SK-N-SH (cell line): ENCODE measurements around the gene IRF9. TPM values are rescaled to one million over a fixed set of nuclear protein-coding genes. Genes with fewer than 3 reads are reported as not detected.

Experiments used
- CTCF ChIA-PET: fragments of 300-600, 350-600 bp; formaldehyde crosslinking; extraction: SDS; loops from one replicate; lab custom pipeline; 2021; lab: Yijun Ruan, JAX
- POLR2A ChIA-PET: fragments of 350-600 bp; sonication (Branson Sonifier 250); formaldehyde crosslinking; extraction: SDS; loops from one replicate; lab custom pipeline; 2020; ENCODE audit warnings: antibody characterized with exemption, inconsistent platforms; lab: Yijun Ruan, JAX
- DNase-seq: peaks from one replicate; pipeline ENCODE4 v3.0.0; 2012
- H2AFZ ChIP-seq: fragments of 200-600 bp; sonication (generic); 2 replicates; pipeline ENCODE4 v1.8.1; 2016; ENCODE audit warnings: antibody characterized with exemption, mild to moderate bottlenecking, low read depth
- H3F3A ChIP-seq: fragments of 200-600 bp; sonication (generic); replicated peaks from 2 replicates; pipeline ENCODE3; 2016; ENCODE audit warnings: antibody characterized with exemption, mild to moderate bottlenecking; ENCODE audit not compliant: insufficient read depth
- H3K27ac ChIP-seq, 2 experiments: fragments of 200-500 bp in 1 of 2; fragments of 200-600 bp in 1 of 2; sonication (Bioruptor generic) in 1 of 2; sonication (generic), shearing (Covaris generic) in 1 of 2; 2 replicates each; pipeline versions ENCODE4 v1.5.1 to v1.6.1; 2014 to 2016; ENCODE audit warnings: low read depth in 2 of 2, inconsistent platforms in 1 of 2, low read length in 1 of 2, mild to moderate bottlenecking in 1 of 2, mixed read lengths in 1 of 2
- H3K27me3 ChIP-seq: fragments of 200-600 bp; sonication (generic), shearing (Covaris generic); 2 replicates; pipeline ENCODE4 v1.6.1; 2016; ENCODE audit warnings: mixed run types; ENCODE audit not compliant: insufficient read depth
- H3K36me3 ChIP-seq, 2 experiments: fragments of 200-500 bp in 1 of 2; fragments of 200-600 bp in 1 of 2; sonication (Bioruptor generic) in 1 of 2; sonication (generic) in 1 of 2; replicated peaks in 1 of 2; 2 replicates each; pipeline versions ENCODE3 to v1.5.1; 2014 to 2016; ENCODE audit warnings: low read length in 1 of 2, mild to moderate bottlenecking in 1 of 2; ENCODE audit not compliant: insufficient read depth in 2 of 2, control insufficient read depth in 1 of 2
- H3K4me1 ChIP-seq, 2 experiments: fragments of 200-500 bp in 1 of 2; fragments of 200-600 bp in 1 of 2; sonication (Bioruptor generic) in 1 of 2; sonication (generic), shearing (Covaris generic) in 1 of 2; 2 replicates each; pipeline versions ENCODE4 v1.5.1 to v1.6.1; 2014 to 2016; ENCODE audit warnings: low read depth in 1 of 2, low read length in 1 of 2, mixed run types in 1 of 2; ENCODE audit not compliant: insufficient read depth in 2 of 2, control insufficient read depth in 1 of 2
- H3K4me2 ChIP-seq: fragments of 200-600 bp; sonication (generic), shearing (Covaris generic); 2 replicates; pipeline ENCODE4 v1.6.1; 2017; ENCODE audit warnings: mixed run types
- H3K4me3 ChIP-seq, 2 experiments: fragments of 200-500 bp in 1 of 2; fragments of 200-600 bp in 1 of 2; sonication (Bioruptor generic) in 1 of 2; sonication (generic), shearing (Covaris generic) in 1 of 2; 2 replicates each; pipeline versions ENCODE4 v1.5.1 to v1.8.1; 2014 to 2016; ENCODE audit warnings: low read depth in 2 of 2, inconsistent platforms in 1 of 2, low read length in 1 of 2, mild to moderate bottlenecking in 1 of 2, mixed read lengths in 1 of 2, moderate library complexity in 1 of 2
- H3K79me2 ChIP-seq: fragments of 200-600 bp; sonication (generic); 2 replicates; pipeline ENCODE4 v1.8.1; 2017; ENCODE audit warnings: mild to moderate bottlenecking; ENCODE audit not compliant: insufficient read depth
- H3K9ac ChIP-seq: fragments of 200-600 bp; sonication (generic); 2 replicates; pipeline ENCODE4 v1.6.1; 2017; ENCODE audit warnings: mixed run types
- H3K9me2 ChIP-seq: fragments of 200-600 bp; sonication (generic); 2 replicates; pipeline ENCODE4 v1.6.1; 2017; ENCODE audit warnings: mixed run types
- H3K9me3 ChIP-seq: fragments of 200-600 bp; sonication (generic); 2 replicates; pipeline ENCODE4 v1.6.1; 2017; ENCODE audit warnings: mixed run types, mild to moderate bottlenecking, moderate library complexity
- H4K20me1 ChIP-seq: fragments of 200-600 bp; sonication (generic); 2 replicates; pipeline ENCODE4 v1.6.1; 2017; ENCODE audit warnings: mild to moderate bottlenecking, mixed run types; ENCODE audit not compliant: insufficient read depth
- CHD2 ChIP-seq: fragments of 150-350 bp; IDR thresholded peaks from 2 replicates; pipeline ENCODE4 v1.6.1; 2018; ENCODE audit warnings: low read length; ENCODE audit not compliant: partially characterized antibody
- EZH2phosphoT487 ChIP-seq: fragments of 200-600 bp; sonication (generic); IDR thresholded peaks from 2 replicates; pipeline ENCODE4 v1.6.1; 2017; ENCODE audit warnings: low read depth, mixed run types, mild to moderate bottlenecking, antibody characterized with exemption, moderate library complexity, borderline replicate concordance
- FOSL2 ChIP-seq: IDR thresholded peaks from 2 replicates; pipeline ENCODE4 v1.4.0; 2012; ENCODE audit warnings: low read depth, mild to moderate bottlenecking, moderate library complexity, borderline replicate concordance
- FOXJ3 ChIP-seq: sonication (generic); formaldehyde crosslinking; IDR thresholded peaks from 2 replicates; pipeline ENCODE4 v1.5.1; 2020; ENCODE audit warnings: mild to moderate bottlenecking, missing genetic modification reagents
- GABPA ChIP-seq: IDR thresholded peaks from 2 replicates; pipeline ENCODE4 v1.4.0; 2012; ENCODE audit warnings: low read depth, mild to moderate bottlenecking
- MEF2A ChIP-seq: IDR thresholded peaks from 2 replicates; pipeline ENCODE4 v1.4.0; 2012; ENCODE audit warnings: low read depth, borderline replicate concordance
- NFIC ChIP-seq: IDR thresholded peaks from 2 replicates; pipeline ENCODE4 v1.4.0; 2012; ENCODE audit warnings: borderline replicate concordance
- NRF1 ChIP-seq: IDR thresholded peaks from 2 replicates; pipeline ENCODE4 v1.6.1; 2012; ENCODE audit warnings: low read depth, mild to moderate bottlenecking, low read length
- POLR2AphosphoS5 ChIP-seq: IDR thresholded peaks from 2 replicates; pipeline ENCODE4 v1.6.1; 2012; ENCODE audit warnings: low read depth, low read length
- RAD21 ChIP-seq: IDR thresholded peaks from 2 replicates; pipeline ENCODE4 v1.6.1; 2012; ENCODE audit warnings: mild to moderate bottlenecking, low read length
- RCOR1 ChIP-seq: fragments of 150-350 bp; IDR thresholded peaks from 2 replicates; pipeline ENCODE4 v1.6.1; 2017; ENCODE audit warnings: antibody characterized with exemption, low read length
- RFX5 ChIP-seq: IDR thresholded peaks from 2 replicates; pipeline ENCODE4 v1.6.1; 2012; ENCODE audit warnings: mild to moderate bottlenecking, improper control_type of control experiment, low read length
- SIN3A ChIP-seq: IDR thresholded peaks from 2 replicates; pipeline ENCODE4 v1.6.1; 2012; ENCODE audit warnings: low read depth, mild to moderate bottlenecking, low read length, moderate library complexity, borderline replicate concordance
- TEAD4 ChIP-seq: IDR thresholded peaks from 2 replicates; pipeline ENCODE4 v1.4.0; 2012; ENCODE audit warnings: mild to moderate bottlenecking, borderline replicate concordance; ENCODE audit not compliant: insufficient read depth
- WGBS: methylation state at CpG from one replicate; pipeline ENCODE4 v1.1.6; 2017; ENCODE audit warnings: low lambda C conversion rate; 5-methylcytosine and 5-hydroxymethylcytosine counted together
- polyA plus RNA-seq, 3 experiments: library from polyadenylated mRNA; depleted of rRNA; stranded (reverse); fragments of >200 nt; gene quantifications; 2 replicates each; pipeline ENCODE4 v1.2.3, GENCODE V29; 2012
- TF ChIP-seq, protein P1 (sequence below): IDR thresholded peaks from 2 replicates; pipeline ENCODE4; 2012
- TF ChIP-seq, protein P2 (sequence below): IDR thresholded peaks from 2 replicates; pipeline ENCODE4 v1.4.0; 2012; ENCODE audit warnings: low read depth
- TF ChIP-seq, protein P3 (sequence below): fragments of 150-350 bp; IDR thresholded peaks from 2 replicates; pipeline ENCODE4 v1.6.1; 2017; ENCODE audit warnings: antibody characterized with exemption, low read length, low read depth, borderline replicate concordance
- TF ChIP-seq, protein P4 (sequence below): IDR thresholded peaks from 2 replicates; pipeline ENCODE4 v1.4.0; 2012; ENCODE audit warnings: low read depth, borderline replicate concordance

Gene IRF9
- polyA plus RNA-seq, 1 of the 3 experiments (the other 2 are of a cell fraction), result 37.6 TPM

DNA sequence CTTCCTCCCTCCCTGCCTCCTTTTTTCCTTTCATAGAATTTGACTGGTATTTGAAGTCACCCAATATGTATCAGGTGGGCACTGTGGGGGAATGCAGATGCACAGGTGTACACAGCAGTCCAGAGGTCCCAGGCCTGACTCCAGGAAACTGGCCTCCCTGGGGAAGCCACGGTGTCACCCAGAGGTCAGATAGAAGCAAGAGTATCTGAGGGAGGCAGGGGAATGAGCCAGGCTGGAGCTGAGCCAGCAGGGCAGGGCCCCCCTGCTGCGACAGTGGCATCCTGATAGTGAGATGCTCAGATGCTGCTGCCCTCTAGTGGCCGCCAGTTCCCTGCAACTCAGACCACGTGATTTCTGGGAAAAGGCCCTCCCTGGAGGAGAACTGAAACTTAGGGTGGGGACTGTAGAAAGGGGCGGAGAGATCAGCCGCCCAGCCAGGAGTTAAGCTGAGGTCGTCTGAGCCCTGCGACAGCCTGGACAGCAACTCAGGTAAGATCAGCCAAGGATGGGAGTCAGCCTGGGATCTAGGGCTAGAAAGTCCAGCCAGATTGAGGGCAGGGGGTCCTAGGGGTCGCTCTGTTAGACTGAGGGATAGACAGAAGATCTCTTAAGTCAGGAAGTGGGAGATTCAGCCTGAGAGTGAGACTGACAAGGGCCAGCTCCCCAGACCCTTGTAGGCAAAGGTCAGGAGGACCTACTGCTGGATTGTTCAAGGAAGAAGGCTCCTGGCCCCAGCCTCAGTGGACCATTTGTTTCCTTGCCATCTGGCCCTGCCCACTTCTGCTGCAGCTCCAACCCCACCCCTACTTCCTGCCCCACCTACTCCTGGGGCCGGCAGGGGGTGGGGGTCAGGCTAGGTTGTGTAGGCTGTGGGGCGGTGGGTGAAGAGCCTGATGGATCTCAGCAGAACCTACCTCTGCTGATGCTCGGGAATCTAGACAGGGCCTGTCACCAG lies at the start of gene IRF9 (continued):
- TF ChIP-seq, protein P1, sequence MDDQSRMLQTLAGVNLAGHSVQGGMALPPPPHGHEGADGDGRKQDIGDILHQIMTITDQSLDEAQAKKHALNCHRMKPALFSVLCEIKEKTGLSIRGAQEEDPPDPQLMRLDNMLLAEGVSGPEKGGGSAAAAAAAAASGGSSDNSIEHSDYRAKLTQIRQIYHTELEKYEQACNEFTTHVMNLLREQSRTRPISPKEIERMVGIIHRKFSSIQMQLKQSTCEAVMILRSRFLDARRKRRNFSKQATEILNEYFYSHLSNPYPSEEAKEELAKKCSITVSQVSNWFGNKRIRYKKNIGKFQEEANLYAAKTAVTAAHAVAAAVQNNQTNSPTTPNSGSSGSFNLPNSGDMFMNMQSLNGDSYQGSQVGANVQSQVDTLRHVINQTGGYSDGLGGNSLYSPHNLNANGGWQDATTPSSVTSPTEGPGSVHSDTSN, result peak; percentile 45; the same call in 1 of the 2 replicates
- no peak for TF ChIP-seq RFX5
- TF ChIP-seq, protein P2, sequence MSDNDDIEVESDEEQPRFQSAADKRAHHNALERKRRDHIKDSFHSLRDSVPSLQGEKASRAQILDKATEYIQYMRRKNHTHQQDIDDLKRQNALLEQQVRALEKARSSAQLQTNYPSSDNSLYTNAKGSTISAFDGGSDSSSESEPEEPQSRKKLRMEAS, result peak; percentile 97
- peak; percentile 94 for TF ChIP-seq NFIC
- TF ChIP-seq EZH2phosphoT487, result no peak
- peak; percentile 91 for TF ChIP-seq POLR2AphosphoS5
- TF ChIP-seq CHD2, result peak; percentile 88
- peak; percentile 78; the same call in 1 of the 2 replicates for TF ChIP-seq SIN3A
- TF ChIP-seq RCOR1, result peak; percentile 79
- TF ChIP-seq NRF1, result no peak
- no peak for TF ChIP-seq GABPA
- TF ChIP-seq, protein P3, sequence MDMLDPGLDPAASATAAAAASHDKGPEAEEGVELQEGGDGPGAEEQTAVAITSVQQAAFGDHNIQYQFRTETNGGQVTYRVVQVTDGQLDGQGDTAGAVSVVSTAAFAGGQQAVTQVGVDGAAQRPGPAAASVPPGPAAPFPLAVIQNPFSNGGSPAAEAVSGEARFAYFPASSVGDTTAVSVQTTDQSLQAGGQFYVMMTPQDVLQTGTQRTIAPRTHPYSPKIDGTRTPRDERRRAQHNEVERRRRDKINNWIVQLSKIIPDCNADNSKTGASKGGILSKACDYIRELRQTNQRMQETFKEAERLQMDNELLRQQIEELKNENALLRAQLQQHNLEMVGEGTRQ, result peak; percentile 82

DNA sequence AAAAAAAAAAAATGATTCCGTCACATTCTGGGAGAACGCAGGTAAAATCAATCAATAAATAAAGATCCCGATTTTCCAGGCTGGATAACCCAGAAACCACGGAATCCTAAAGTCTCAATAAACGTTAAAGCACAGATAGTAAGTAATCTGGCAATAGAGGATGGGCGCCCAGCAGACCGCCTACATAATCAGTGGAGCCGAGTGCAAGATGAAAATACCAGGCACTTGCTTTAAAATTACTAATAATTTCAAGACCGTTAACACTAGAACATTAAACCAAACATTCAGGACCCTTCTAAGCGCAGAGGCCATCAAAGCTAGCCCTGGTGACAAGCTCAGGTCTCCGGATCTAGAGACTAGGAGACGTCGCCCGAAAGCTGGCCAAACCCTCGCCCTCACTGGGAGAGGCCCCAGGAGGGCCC lies 47.7 kb upstream of the IRF9 start:
- H3K9me3 ChIP-seq, result no peaks in the 10 kb centered on the region
- H3K4me1 ChIP-seq, result peaks cover 10 to 17% of the 10 kb centered on the region in 2 experiments
- H3F3A ChIP-seq, result peaks cover 14% of the 10 kb centered on the region
- ChIA-PET POLR2A (interaction anchor here (0.8 to 3.2 kb wide), 12 partner anchors 10 to 158 kb away, joined by 4 to 28 read pairs (median 8); partner anchors contain the start of genes EMC9, IRF9, PCK2 and PSME1), CTCF (interaction anchor here (0.9 to 3.8 kb wide), 7 partner anchors 20 to 130 kb away, joined by 3 to 25 read pairs (median 7); partner anchors contain the start of genes CARMIL3, IRF9, PCK2 and TINF2)
- TF ChIP-seq FOSL2 (no peak), EZH2phosphoT487 (no peak), MEF2A (no peak), FOXJ3 (CRISPR knock-in tag) (no peak), TEAD4 (no peak), RAD21 (no peak)
- TF ChIP-seq, protein P4, sequence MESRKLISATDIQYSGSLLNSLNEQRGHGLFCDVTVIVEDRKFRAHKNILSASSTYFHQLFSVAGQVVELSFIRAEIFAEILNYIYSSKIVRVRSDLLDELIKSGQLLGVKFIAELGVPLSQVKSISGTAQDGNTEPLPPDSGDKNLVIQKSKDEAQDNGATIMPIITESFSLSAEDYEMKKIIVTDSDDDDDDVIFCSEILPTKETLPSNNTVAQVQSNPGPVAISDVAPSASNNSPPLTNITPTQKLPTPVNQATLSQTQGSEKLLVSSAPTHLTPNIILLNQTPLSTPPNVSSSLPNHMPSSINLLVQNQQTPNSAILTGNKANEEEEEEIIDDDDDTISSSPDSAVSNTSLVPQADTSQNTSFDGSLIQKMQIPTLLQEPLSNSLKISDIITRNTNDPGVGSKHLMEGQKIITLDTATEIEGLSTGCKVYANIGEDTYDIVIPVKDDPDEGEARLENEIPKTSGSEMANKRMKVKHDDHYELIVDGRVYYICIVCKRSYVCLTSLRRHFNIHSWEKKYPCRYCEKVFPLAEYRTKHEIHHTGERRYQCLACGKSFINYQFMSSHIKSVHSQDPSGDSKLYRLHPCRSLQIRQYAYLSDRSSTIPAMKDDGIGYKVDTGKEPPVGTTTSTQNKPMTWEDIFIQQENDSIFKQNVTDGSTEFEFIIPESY, result no peak
- peak overlapping the region; percentile 91 for H3K9ac ChIP-seq
- H3K27ac ChIP-seq, result peak overlapping the region; percentile 97 to 99
- H3K36me3 ChIP-seq, result peaks cover 6 to 17% of the 10 kb centered on the region in 2 experiments
- DNase-seq, result no peak
- no peaks in the 10 kb centered on the region for H3K27me3 ChIP-seq
- H3K4me2 ChIP-seq, result peak overlapping the region; percentile 90
- H3K9me2 ChIP-seq, result no peaks in the 10 kb centered on the region
- peak overlapping the region; percentile 71 to 88 for H3K4me3 ChIP-seq
- H2AFZ ChIP-seq, result peak overlapping the region; percentile 74
- no peaks in the 10 kb centered on the region for H4K20me1 ChIP-seq
- H3K79me2 ChIP-seq, result peaks cover 6% of the 10 kb centered on the region; the same call in 1 of the 2 replicates
- 32% methylated on average over 14 of the region's 15 CpGs for WGBS
